Measurements from ENCODE around the gene PIGM. TPM values are rescaled to one million over a fixed set of nuclear protein-coding genes. Genes with fewer than 3 reads are reported as not detected.
A peak's percentile ranks its signal among the peaks of the same experiment; 100 is the strongest.

PIGM gene
- total RNA-seq, 1 experiment from 2014 or later = 4.4 TPM

DNA sequence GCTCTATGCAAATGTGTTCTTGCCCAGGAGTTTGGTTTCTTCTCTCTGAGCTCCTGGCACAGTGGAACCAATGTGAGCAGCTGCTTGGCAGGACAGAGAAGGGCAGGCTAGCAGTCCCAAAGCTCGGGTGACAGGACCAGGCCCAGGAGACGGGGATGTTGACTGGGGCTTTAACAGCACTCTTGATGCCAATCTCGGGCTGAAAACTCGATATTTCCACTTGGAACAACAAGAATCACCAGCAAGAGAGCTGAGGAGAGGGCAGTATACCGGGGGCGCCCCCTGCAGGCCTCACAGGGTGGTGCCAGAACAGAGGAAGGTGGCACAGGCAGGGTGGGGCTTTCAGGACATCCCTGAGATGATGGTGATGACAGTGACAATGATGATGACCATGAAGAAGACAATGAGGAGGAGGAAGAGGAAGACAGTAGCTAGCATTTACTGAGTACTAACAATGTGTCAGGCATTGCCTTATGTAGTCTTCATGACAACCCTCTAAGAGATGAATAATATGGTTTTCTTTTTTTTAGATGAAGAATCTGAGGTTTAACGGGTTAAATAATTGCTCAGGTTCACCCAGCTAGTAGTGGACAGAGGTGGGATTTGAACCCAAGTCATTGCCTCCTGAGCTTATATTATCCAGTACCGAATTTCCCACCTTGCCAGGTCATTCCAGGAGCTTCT lies 46.9 kb upstream of the PIGM start:
- Mint-ChIP-seq H3K9me3 (no peaks in the 10 kb centered on the region), H3K4me3 (no peak overlapping the region), H3K36me3 (no peaks in the 10 kb centered on the region), H3K27me3 (ENCODE audit: low read depth) (peaks cover 82% of the 10 kb centered on the region), H3K27ac (no peak overlapping the region), H3K4me1 (peaks cover 4% of the 10 kb centered on the region)
- CTCF ChIA-PET = interaction anchor here (0.7 to 29.5 kb wide), 39 partner anchors 8 to 249 kb away, joined by 3 to 978 read pairs (median 5); partner anchors contain the start of genes ATP1A2, IGSF8, IGSF9 and KCNJ10
- TF ChIP-seq, protein P1, sequence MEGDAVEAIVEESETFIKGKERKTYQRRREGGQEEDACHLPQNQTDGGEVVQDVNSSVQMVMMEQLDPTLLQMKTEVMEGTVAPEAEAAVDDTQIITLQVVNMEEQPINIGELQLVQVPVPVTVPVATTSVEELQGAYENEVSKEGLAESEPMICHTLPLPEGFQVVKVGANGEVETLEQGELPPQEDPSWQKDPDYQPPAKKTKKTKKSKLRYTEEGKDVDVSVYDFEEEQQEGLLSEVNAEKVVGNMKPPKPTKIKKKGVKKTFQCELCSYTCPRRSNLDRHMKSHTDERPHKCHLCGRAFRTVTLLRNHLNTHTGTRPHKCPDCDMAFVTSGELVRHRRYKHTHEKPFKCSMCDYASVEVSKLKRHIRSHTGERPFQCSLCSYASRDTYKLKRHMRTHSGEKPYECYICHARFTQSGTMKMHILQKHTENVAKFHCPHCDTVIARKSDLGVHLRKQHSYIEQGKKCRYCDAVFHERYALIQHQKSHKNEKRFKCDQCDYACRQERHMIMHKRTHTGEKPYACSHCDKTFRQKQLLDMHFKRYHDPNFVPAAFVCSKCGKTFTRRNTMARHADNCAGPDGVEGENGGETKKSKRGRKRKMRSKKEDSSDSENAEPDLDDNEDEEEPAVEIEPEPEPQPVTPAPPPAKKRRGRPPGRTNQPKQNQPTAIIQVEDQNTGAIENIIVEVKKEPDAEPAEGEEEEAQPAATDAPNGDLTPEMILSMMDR (IDR thresholded peaks at IDR 0.05) = peak; percentile 95
- no peak for TF ChIP-seq ZNF317 (CRISPR knock-in tag; IDR thresholded peaks at IDR 0.05; ENCODE audit: borderline replicate concordance, low read depth)
- no peak for TF ChIP-seq ZNF416 (CRISPR knock-in tag; IDR thresholded peaks at IDR 0.05)
- TF ChIP-seq ETV6 (CRISPR knock-in tag; IDR thresholded peaks at IDR 0.05) = no peak
- TF ChIP-seq, protein P2, sequence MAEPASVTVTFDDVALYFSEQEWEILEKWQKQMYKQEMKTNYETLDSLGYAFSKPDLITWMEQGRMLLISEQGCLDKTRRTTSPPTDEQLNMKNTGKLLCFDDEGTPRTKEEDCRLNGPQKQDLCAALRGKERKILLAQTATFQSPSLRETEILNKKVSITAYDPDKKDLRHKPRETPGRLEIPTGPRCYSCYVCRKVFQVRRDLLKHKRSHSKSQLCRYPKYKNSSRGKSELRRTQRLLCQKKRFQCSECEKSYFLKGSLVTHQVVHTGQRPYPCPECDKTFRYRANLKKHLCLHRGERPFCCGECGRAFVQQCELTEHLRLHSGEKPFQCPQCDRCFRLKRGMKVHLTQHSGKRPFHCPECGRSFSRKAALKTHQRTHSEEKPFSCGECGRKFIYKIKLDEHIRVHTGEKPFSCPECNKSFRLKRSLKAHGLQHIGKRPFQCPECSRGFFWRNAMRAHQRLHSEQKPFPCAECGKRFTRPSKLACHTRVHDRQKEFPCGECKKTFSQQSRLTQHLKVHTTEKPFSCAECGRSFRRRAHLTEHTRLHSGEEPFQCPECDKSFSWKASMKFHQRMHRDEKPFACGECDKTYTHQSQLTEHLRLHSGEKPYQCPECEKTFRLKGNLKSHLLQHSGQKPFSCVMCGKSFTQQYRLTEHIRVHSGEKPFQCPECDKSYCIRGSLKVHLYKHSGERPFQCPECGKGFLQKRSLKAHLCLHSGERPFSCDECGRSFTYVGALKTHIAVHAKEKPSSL (CRISPR knock-in tag; conservative IDR thresholded peaks at IDR 0.05) = no peak
- TF ChIP-seq MYBL2 (CRISPR knock-in tag; IDR thresholded peaks at IDR 0.05) = no peak
- TF ChIP-seq MXD4 (CRISPR knock-in tag; IDR thresholded peaks at IDR 0.05; ENCODE audit: borderline replicate concordance) = no peak
- POLR2A ChIA-PET = interaction anchor here (1.2 to 1.9 kb wide), 3 partner anchors 11 to 21 kb away, joined by 3 to 5 read pairs (median 5); no protein-coding TSS in a partner anchor
- peak; percentile 89 for ATAC-seq
- peak; percentile 78 for DNase-seq (ENCODE audit: low spot score)

DNA sequence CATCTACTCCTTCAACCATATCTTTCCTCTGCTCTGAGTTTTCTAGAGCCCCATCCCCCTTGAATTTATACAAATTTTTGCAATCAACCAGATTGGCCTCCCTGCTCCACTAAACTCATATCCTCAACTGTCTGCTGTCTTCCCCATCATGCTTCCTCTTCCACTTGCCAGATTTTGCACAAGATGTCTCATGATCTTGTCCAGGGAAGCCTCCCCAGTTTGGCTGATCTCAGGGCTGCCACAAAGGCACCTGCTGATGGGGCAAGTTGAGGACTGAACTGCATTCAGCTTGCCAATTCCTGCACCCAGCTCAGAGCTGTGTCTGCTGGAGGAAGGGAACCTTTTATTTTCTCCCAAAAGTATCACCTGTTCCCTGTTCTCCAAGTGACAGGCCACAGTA lies 45.7 kb upstream of the PIGM start:
- DNase-seq (ENCODE audit: low spot score) = no peak
- ChIA-PET CTCF (interaction anchor here (0.5 to 29.5 kb wide), 20 partner anchors 9 to 248 kb away, joined by 3 to 978 read pairs (median 11); partner anchors contain the start of genes IGSF8, KCNJ10 and PIGM), POLR2A (interaction anchor here (0.6 to 1.3 kb wide), 2 partner anchors 10 to 15 kb away, joined by 3 to 5 read pairs; no protein-coding TSS in a partner anchor)
- peaks cover 82% of the 10 kb centered on the region for H3K27me3 Mint-ChIP-seq (ENCODE audit: low read depth)
- H3K4me3 Mint-ChIP-seq = no peak overlapping the region
- H3K4me1 Mint-ChIP-seq = no peaks in the 10 kb centered on the region
- no peaks in the 10 kb centered on the region for H3K9me3 Mint-ChIP-seq
- TF ChIP-seq NFE2L1 (CRISPR knock-in tag; IDR thresholded peaks at IDR 0.05) (no peak), FOXJ3 (CRISPR knock-in tag; IDR thresholded peaks at IDR 0.05; ENCODE audit: borderline replicate concordance) (no peak), TP53 (CRISPR knock-in tag; IDR thresholded peaks at IDR 0.05) (no peak), SP1 (CRISPR knock-in tag; conservative IDR thresholded peaks at IDR 0.05) (no peak), ZBTB21 (CRISPR knock-in tag; IDR thresholded peaks at IDR 0.05; ENCODE audit: borderline replicate concordance) (no peak)
- TF ChIP-seq, protein P3, sequence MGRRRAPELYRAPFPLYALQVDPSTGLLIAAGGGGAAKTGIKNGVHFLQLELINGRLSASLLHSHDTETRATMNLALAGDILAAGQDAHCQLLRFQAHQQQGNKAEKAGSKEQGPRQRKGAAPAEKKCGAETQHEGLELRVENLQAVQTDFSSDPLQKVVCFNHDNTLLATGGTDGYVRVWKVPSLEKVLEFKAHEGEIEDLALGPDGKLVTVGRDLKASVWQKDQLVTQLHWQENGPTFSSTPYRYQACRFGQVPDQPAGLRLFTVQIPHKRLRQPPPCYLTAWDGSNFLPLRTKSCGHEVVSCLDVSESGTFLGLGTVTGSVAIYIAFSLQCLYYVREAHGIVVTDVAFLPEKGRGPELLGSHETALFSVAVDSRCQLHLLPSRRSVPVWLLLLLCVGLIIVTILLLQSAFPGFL (CRISPR knock-in tag; IDR thresholded peaks at IDR 0.05; ENCODE audit: borderline replicate concordance) = no peak
- TF ChIP-seq, protein P4, sequence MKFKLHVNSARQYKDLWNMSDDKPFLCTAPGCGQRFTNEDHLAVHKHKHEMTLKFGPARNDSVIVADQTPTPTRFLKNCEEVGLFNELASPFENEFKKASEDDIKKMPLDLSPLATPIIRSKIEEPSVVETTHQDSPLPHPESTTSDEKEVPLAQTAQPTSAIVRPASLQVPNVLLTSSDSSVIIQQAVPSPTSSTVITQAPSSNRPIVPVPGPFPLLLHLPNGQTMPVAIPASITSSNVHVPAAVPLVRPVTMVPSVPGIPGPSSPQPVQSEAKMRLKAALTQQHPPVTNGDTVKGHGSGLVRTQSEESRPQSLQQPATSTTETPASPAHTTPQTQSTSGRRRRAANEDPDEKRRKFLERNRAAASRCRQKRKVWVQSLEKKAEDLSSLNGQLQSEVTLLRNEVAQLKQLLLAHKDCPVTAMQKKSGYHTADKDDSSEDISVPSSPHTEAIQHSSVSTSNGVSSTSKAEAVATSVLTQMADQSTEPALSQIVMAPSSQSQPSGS (CRISPR knock-in tag; IDR thresholded peaks at IDR 0.05; ENCODE audit: borderline replicate concordance, low read depth) = no peak
- TF ChIP-seq, protein P5, sequence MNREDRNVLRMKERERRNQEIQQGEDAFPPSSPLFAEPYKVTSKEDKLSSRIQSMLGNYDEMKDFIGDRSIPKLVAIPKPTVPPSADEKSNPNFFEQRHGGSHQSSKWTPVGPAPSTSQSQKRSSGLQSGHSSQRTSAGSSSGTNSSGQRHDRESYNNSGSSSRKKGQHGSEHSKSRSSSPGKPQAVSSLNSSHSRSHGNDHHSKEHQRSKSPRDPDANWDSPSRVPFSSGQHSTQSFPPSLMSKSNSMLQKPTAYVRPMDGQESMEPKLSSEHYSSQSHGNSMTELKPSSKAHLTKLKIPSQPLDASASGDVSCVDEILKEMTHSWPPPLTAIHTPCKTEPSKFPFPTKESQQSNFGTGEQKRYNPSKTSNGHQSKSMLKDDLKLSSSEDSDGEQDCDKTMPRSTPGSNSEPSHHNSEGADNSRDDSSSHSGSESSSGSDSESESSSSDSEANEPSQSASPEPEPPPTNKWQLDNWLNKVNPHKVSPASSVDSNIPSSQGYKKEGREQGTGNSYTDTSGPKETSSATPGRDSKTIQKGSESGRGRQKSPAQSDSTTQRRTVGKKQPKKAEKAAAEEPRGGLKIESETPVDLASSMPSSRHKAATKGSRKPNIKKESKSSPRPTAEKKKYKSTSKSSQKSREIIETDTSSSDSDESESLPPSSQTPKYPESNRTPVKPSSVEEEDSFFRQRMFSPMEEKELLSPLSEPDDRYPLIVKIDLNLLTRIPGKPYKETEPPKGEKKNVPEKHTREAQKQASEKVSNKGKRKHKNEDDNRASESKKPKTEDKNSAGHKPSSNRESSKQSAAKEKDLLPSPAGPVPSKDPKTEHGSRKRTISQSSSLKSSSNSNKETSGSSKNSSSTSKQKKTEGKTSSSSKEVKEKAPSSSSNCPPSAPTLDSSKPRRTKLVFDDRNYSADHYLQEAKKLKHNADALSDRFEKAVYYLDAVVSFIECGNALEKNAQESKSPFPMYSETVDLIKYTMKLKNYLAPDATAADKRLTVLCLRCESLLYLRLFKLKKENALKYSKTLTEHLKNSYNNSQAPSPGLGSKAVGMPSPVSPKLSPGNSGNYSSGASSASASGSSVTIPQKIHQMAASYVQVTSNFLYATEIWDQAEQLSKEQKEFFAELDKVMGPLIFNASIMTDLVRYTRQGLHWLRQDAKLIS (CRISPR knock-in tag; IDR thresholded peaks at IDR 0.05; ENCODE audit: borderline replicate concordance) = no peak
- no peak for ATAC-seq
- H3K27ac Mint-ChIP-seq = no peak overlapping the region
- no peaks in the 10 kb centered on the region for H3K36me3 Mint-ChIP-seq
